Measurements from ENCODE around the gene ORM1. TPM values are rescaled to one million over a fixed set of nuclear protein-coding genes. Genes with fewer than 3 reads are reported as not detected.
A peak's percentile ranks its signal among the peaks of the same experiment; 100 is the strongest.

The ORM1 gene
- total and polyA plus RNA-seq, 8 donors = 3.0 to 87.0 (median 5.9) TPM

GRCh38 chr9:114367772-114368569 is 45.1 kb downstream of the ORM1 start:
- intact Hi-C loops (cut with DNase I) = no loop called here
- peaks cover 0 to 42% of the 10 kb centered on the region in 2 donors for H3K36me3 ChIP-seq

GRCh38 chr9:114369216-114370130 is 46.6 kb downstream of the ORM1 start:
- H3K4me3 ChIP-seq = no peak overlapping the region
- TF ChIP-seq CTCF (IDR thresholded peaks at IDR 0.05) = no peak
- peak overlapping the region in 1 of 2 donors; percentile 93 for H3K27ac ChIP-seq
- intact Hi-C loops (cut with DNase I) = no loop called here
- ATAC-seq = no peak
- peaks cover 25 to 99% of the 10 kb centered on the region in 2 donors for H3K4me1 ChIP-seq
- no peak for DNase-seq
- peaks cover 0 to 43% of the 10 kb centered on the region in 2 donors for H3K36me3 ChIP-seq
- H3K9me3 ChIP-seq = no peaks in the 10 kb centered on the region
- no peaks in the 10 kb centered on the region for H3K27me3 ChIP-seq

More at GRCh38 chr9:114367772-114368569, 45.1 kb downstream of the ORM1 start:
- Histone ChIP-seq H3K4me1 (peaks cover 25 to 96% of the 10 kb centered on the region in 2 donors), H3K27me3 (no peaks in the 10 kb centered on the region), H3K4me3 (no peak overlapping the region), H3K27ac (peak overlapping the region; percentile 82 to 84), H3K9me3 (no peaks in the 10 kb centered on the region)
- DNase-seq (no peak), ATAC-seq (no peak)
- TF ChIP-seq CTCF (IDR thresholded peaks at IDR 0.05) = no peak

GRCh38 chr9:114370251-114370967 is 47.5 kb downstream of the ORM1 start:
- DNase-seq = peak in 1 of 4 donors; percentile 24
- Histone ChIP-seq H3K4me1 (peaks cover 25 to 99% of the 10 kb centered on the region in 2 donors), H3K9me3 (no peaks in the 10 kb centered on the region), H3K27me3 (no peaks in the 10 kb centered on the region), H3K4me3 (no peak overlapping the region), H3K27ac (peak overlapping the region in 1 of 2 donors; percentile 93), H3K36me3 (peaks cover 0 to 49% of the 10 kb centered on the region in 2 donors)
- ATAC-seq = no peak
- no peak for TF ChIP-seq CTCF (IDR thresholded peaks at IDR 0.05)
- intact Hi-C loops (cut with DNase I) = no loop called here

GRCh38 chr9:114370968-114371320 is 48.0 kb downstream of the ORM1 start:
- ATAC-seq (no peak), DNase-seq (peak in 1 of 4 donors; percentile 30)
- Histone ChIP-seq H3K27me3 (no peaks in the 10 kb centered on the region), H3K4me1 (peaks cover 21 to 97% of the 10 kb centered on the region in 2 donors), H3K4me3 (no peak overlapping the region), H3K9me3 (no peaks in the 10 kb centered on the region), H3K36me3 (peaks cover 0 to 49% of the 10 kb centered on the region in 2 donors), H3K27ac (peak overlapping the region in 1 of 2 donors; percentile 93)
- TF ChIP-seq CTCF (IDR thresholded peaks at IDR 0.05) = no peak
- intact Hi-C loops (cut with DNase I) = no loop called here

All from left lung (tissue), 10 donors.